Right lobe of liver (tissue), 6 donors: Measurements from ENCODE around the gene MORC2. TPM values are rescaled to one million over a fixed set of nuclear protein-coding genes. Genes with fewer than 3 reads are reported as not detected.

Source experiments
- ATAC-seq, 4 donors: fragments of 200-7000 bp; cut with Tn5 transposase; one replicate each; pipeline ENCODE4 v1.9.1; 2020; ENCODE audit warnings: mild to moderate bottlenecking in 4 of 4, moderate library complexity in 4 of 4
- DNase-seq, 3 donors: peaks; one replicate each; pipeline ENCODE4 v3.0.0-alpha.2; 2020
- H3K27ac ChIP-seq, 3 donors: fragments of 200-600 bp; one replicate each; pipeline ENCODE4 v1.8.0; 2022
- H3K27me3 ChIP-seq, 2 donors: fragments of 200-600 bp; one replicate each; pipeline ENCODE4 v1.8.0; 2022
- H3K36me3 ChIP-seq, 4 donors: fragments of 200-600 bp; sonication (generic) in 1 of 4; one replicate each; pipeline versions ENCODE4 v1.5.1 to v1.8.0; 2017 to 2022; ENCODE audit warnings: control low read depth in 1 of 4
- H3K4me1 ChIP-seq, 4 donors: fragments of 200-600 bp; sonication (generic) in 1 of 4; one replicate each; pipeline versions ENCODE4 v1.5.1 to v1.8.0; 2017 to 2022; ENCODE audit warnings: control low read depth in 1 of 4
- H3K4me3 ChIP-seq, 3 donors: fragments of 200-600 bp; one replicate each; pipeline ENCODE4 v1.8.0; 2022
- H3K9me3 ChIP-seq, 4 donors: fragments of 200-600 bp; sonication (generic) in 1 of 4; one replicate each; pipeline versions ENCODE4 v1.5.1 to v1.8.0; 2017 to 2022; ENCODE audit warnings: control low read depth in 1 of 4
- CTCF ChIP-seq, 4 donors: fragments of 200-600 bp in 3 of 4; fragments of 450-650 bp in 1 of 4; IDR thresholded peaks; one replicate each; pipeline versions ENCODE4 v1.5.1 to v1.8.0; 2016 to 2022; ENCODE audit warnings: antibody characterized with exemption in 4 of 4, mild to moderate bottlenecking in 2 of 4
- POLR2A ChIP-seq: fragments of 450-650 bp; IDR thresholded peaks from one replicate; pipeline ENCODE4 v1.6.1; 2017; ENCODE audit warnings: antibody characterized with exemption, mild to moderate bottlenecking
- WGBS: methylation state at CpG from one replicate; pipeline ENCODE4 v1.1.6; 2018; ENCODE audit warnings: low coverage, low lambda C conversion rate; ENCODE audit not compliant: insufficient coverage; ENCODE audit errors: missing lambda C conversion rate; 5-methylcytosine and 5-hydroxymethylcytosine counted together
- intact Hi-C, 2 donors: fragments of 100-400 bp; cut with DNase I; formaldehyde crosslinking; loops; one replicate each; pipeline versions ENCODE4 v1.11.2 to v1.14.1; 2022
- total RNA-seq, 6 experiments: library from RNA; depleted of rRNA in 2 of 6; stranded (reverse); fragments of >200 nt in 2 of 6; fragmentation: NEBNext Ultra II Directional in 3 of 6; extraction: Animal tissue kit (Norgen Biotek cat#: 25700) in 3 of 6; gene quantifications; one replicate each; pipeline versions ENCODE4 v1.1.0 to v1.2.4, GENCODE V29; 2016 to 2023
- donor health status: DM: no; HTN: yes; CAD: no.
- donor health status: DM: no; HTN: no; CAD: no.
- donor health status: DM: no; HTN: no; CAD: no.
- donor health status: DM: no; HTN: yes; CAD: no.
- donor health status: DM: no; HTN: yes; CAD: no.

MORC2 gene
- total RNA-seq, 6 experiments from 2014 or later, result 7.0 to 15.6 (median 10.8) TPM

GRCh38 chr22:30985561-30986208 lies 17.1 kb upstream of the MORC2 start:
- Histone ChIP-seq H3K36me3 (no peaks in the 10 kb centered on the region), H3K9me3 (no peaks in the 10 kb centered on the region), H3K4me3 (no peak overlapping the region), H3K27ac (no peak overlapping the region), H3K27me3 (no peaks in the 10 kb centered on the region), H3K4me1 (no peaks in the 10 kb centered on the region)
- intact Hi-C loops, result no loop called here
- DNase-seq (no peak), ATAC-seq (no peak)
- no peak for TF ChIP-seq CTCF (IDR thresholded peaks at IDR 0.05)
- WGBS, result 70% methylated on average over 4 of the region's 4 CpGs

GRCh38 chr22:30984317-30984716 lies 15.7 kb upstream of the MORC2 start:
- Histone ChIP-seq H3K9me3 (no peaks in the 10 kb centered on the region), H3K36me3 (no peaks in the 10 kb centered on the region), H3K4me3 (no peak overlapping the region), H3K4me1 (no peaks in the 10 kb centered on the region), H3K27me3 (no peaks in the 10 kb centered on the region), H3K27ac (no peak overlapping the region)
- TF ChIP-seq CTCF (IDR thresholded peaks at IDR 0.05), result no peak
- no peak for TF ChIP-seq POLR2A
- WGBS, result 67% methylated on average over 2 of the region's 2 CpGs
- ATAC-seq (peak in 1 of 4 donors; percentile 85), DNase-seq (no peak)
- intact Hi-C loops, result no loop called here

- Histone ChIP-seq H3K4me1 (no peaks in the 10 kb centered on the region), H3K36me3 (no peaks in the 10 kb centered on the region), H3K9me3 (no peaks in the 10 kb centered on the region), H3K27ac (no peak overlapping the region), H3K4me3 (no peak overlapping the region), H3K27me3 (no peaks in the 10 kb centered on the region)
- WGBS, result 77% methylated on average over 2 of the region's 2 CpGs
- DNase-seq, result no peak
- no peak for ATAC-seq
- no peak for TF ChIP-seq CTCF (IDR thresholded peaks at IDR 0.05)
- TF ChIP-seq POLR2A, result no peak
- intact Hi-C loops, result no loop called here
Measured at GRCh38 chr22:30982512-30982911, 13.9 kb upstream of the MORC2 start.

- Histone ChIP-seq H3K27ac (no peak overlapping the region), H3K9me3 (no peaks in the 10 kb centered on the region), H3K27me3 (no peaks in the 10 kb centered on the region), H3K36me3 (no peaks in the 10 kb centered on the region), H3K4me3 (no peak overlapping the region), H3K4me1 (no peaks in the 10 kb centered on the region)
- ATAC-seq (no peak), DNase-seq (no peak)
- intact Hi-C loops, result no loop called here
- 55% methylated on average over 3 of the region's 3 CpGs for WGBS
- TF ChIP-seq CTCF (IDR thresholded peaks at IDR 0.05) (no peak), POLR2A (no peak)
Measured at GRCh38 chr22:30979932-30980331, 11.4 kb upstream of the MORC2 start.
